ENCODE measurements around the gene SREBF1. TPM values are rescaled to one million over a fixed set of nuclear protein-coding genes. Genes with fewer than 3 reads are reported as not detected.
A peak's percentile ranks its signal among the peaks of the same experiment; 100 is the strongest.

The SREBF1 gene
- total and polyA plus RNA-seq, 4 donors = 68.4 to 134 (median 80.7) TPM

- Histone ChIP-seq H3K9me3 (ENCODE audit: control insufficient read depth in 4 of 4, insufficient read depth in 3 of 4, low read length in 3 of 4) (no peaks in the 10 kb centered on the region), H3K27me3 (ENCODE audit: control insufficient read depth in 3 of 3, insufficient read depth in 3 of 3, low read length in 2 of 3) (no peaks in the 10 kb centered on the region), H3K4me1 (ENCODE audit: control insufficient read depth in 5 of 5, insufficient read depth in 5 of 5, low read length in 5 of 5) (peaks cover 20 to 69% (median 42%) of the 10 kb centered on the region in 5 donors), H3K9ac (ENCODE audit: insufficient read depth in 1 of 2, low read length in 2 of 2) (peak overlapping the region; percentile 69 to 90), H3K36me3 (ENCODE audit: control insufficient read depth in 4 of 4, insufficient read depth in 4 of 4, low read length in 4 of 4) (no peaks in the 10 kb centered on the region), H3K4me3 (peak overlapping the region; percentile 47), H3K27ac (ENCODE audit: low read depth in 1 of 2, low read length in 1 of 2) (peak overlapping the region; percentile 96 to 100)
- 2 to 4% methylated on average over 66 to 71 of the region's 71 CpGs for WGBS, 2 donors
- DNase-seq (peak; percentile 88 to 93 (median 90)), ATAC-seq (ENCODE audit: insufficient read depth, low FRiP score) (peak; percentile 73)
- no peak for TF ChIP-seq CTCF (IDR thresholded peaks at IDR 0.05; ENCODE audit: control extremely low read depth, extremely low read depth)
Measured at GRCh38 chr17:17839791-17840707, 3.3 kb upstream of the SREBF1 start.

- no peak for TF ChIP-seq CTCF (IDR thresholded peaks at IDR 0.05; ENCODE audit: control extremely low read depth, extremely low read depth)
- Histone ChIP-seq H3K27ac (ENCODE audit: low read depth in 1 of 2, low read length in 1 of 2) (peak overlapping the region; percentile 98 to 100), H3K36me3 (ENCODE audit: control insufficient read depth in 4 of 4, insufficient read depth in 4 of 4, low read length in 4 of 4) (no peaks in the 10 kb centered on the region), H3K4me3 (no peak overlapping the region), H3K27me3 (ENCODE audit: control insufficient read depth in 3 of 3, insufficient read depth in 3 of 3, low read length in 2 of 3) (no peaks in the 10 kb centered on the region), H3K9me3 (ENCODE audit: control insufficient read depth in 4 of 4, insufficient read depth in 3 of 4, low read length in 3 of 4) (no peaks in the 10 kb centered on the region), H3K4me1 (ENCODE audit: control insufficient read depth in 5 of 5, insufficient read depth in 5 of 5, low read length in 5 of 5) (peaks cover 20 to 69% (median 46%) of the 10 kb centered on the region in 5 donors), H3K9ac (ENCODE audit: insufficient read depth in 1 of 2, low read length in 2 of 2) (peak overlapping the region in 1 of 2 donors; percentile 32)
- DNase-seq (peak; percentile 57 to 77 (median 76)), ATAC-seq (ENCODE audit: insufficient read depth, low FRiP score) (no peak)
- WGBS, 2 donors = 47 to 49% methylated on average over 11 of the region's 11 CpGs
Measured at GRCh38 chr17:17837966-17838962, 1.5 kb upstream of the SREBF1 start.

- ATAC-seq (ENCODE audit: insufficient read depth, low FRiP score) = no peak
- Histone ChIP-seq H3K27ac (ENCODE audit: low read depth in 1 of 2, low read length in 1 of 2) (peak overlapping the region; percentile 98 to 100), H3K4me3 (no peak overlapping the region), H3K27me3 (ENCODE audit: control insufficient read depth in 3 of 3, insufficient read depth in 3 of 3, low read length in 2 of 3) (no peaks in the 10 kb centered on the region), H3K36me3 (ENCODE audit: control insufficient read depth in 4 of 4, insufficient read depth in 4 of 4, low read length in 4 of 4) (no peaks in the 10 kb centered on the region), H3K4me1 (ENCODE audit: control insufficient read depth in 5 of 5, insufficient read depth in 5 of 5, low read length in 5 of 5) (peaks cover 20 to 65% (median 45%) of the 10 kb centered on the region in 5 donors), H3K9me3 (ENCODE audit: control insufficient read depth in 4 of 4, insufficient read depth in 3 of 4, low read length in 3 of 4) (no peaks in the 10 kb centered on the region), H3K9ac (ENCODE audit: insufficient read depth in 1 of 2, low read length in 2 of 2) (no peak overlapping the region)
- 35 to 50% methylated on average over 3 of the region's 3 CpGs for WGBS, 2 donors
- peak in 2 of 3 donors; percentile 34 to 57 for DNase-seq
- no peak for TF ChIP-seq CTCF (IDR thresholded peaks at IDR 0.05; ENCODE audit: control extremely low read depth, extremely low read depth)
Measured at GRCh38 chr17:17837380-17837821, 615 bp upstream of the SREBF1 start.

Data from lung (tissue), 12 donors.